ENCODE data around the gene CUL1.
"Not testable (repeated sequence)": the region's sequence is repeated elsewhere in the genome, so short reads cannot be mapped to it uniquely, and the experiment has no call there.

Gene CUL1

GRCh38 chr7:148696787-148697186 is 1.9 kb upstream of the CUL1 start:
- in situ Hi-C loops (cut with MboI; ENCODE audit: low sequenced_read_pairs): no loop called here

GRCh38 chr7:148697256-148698006 is 1.3 kb upstream of the CUL1 start:
- in situ Hi-C loops (cut with MboI; ENCODE audit: low sequenced_read_pairs): no loop called here

- in situ Hi-C loops (cut with MboI; ENCODE audit: low sequenced_read_pairs): no loop called here
Observed at GRCh38 chr7:148698007-148698396, 701 bp upstream of the CUL1 start.

GRCh38 chr7:148699024-148699781 is 500 bp downstream of the CUL1 start:
- in situ Hi-C loops (cut with MboI; ENCODE audit: low sequenced_read_pairs): no loop called here

- in situ Hi-C loops (cut with MboI; ENCODE audit: low sequenced_read_pairs): no loop called here
Observed at GRCh38 chr7:148699782-148700629, 1.3 kb downstream of the CUL1 start.

- in situ Hi-C loops (cut with MboI; ENCODE audit: low sequenced_read_pairs): no loop called here
Observed at GRCh38 chr7:148700661-148701064, 2.0 kb downstream of the CUL1 start.

GRCh38 chr7:148701414-148701813 is 2.7 kb downstream of the CUL1 start:
- in situ Hi-C loops (cut with MboI; ENCODE audit: low sequenced_read_pairs): no loop called here

GRCh38 chr7:148702876-148703670 is 4.4 kb downstream of the CUL1 start:
- in situ Hi-C loops (cut with MboI; ENCODE audit: low sequenced_read_pairs): no loop called here

- in situ Hi-C loops (cut with MboI; ENCODE audit: low sequenced_read_pairs): not testable (repeated sequence)
Observed at GRCh38 chr7:148703671-148703962, 4.9 kb downstream of the CUL1 start.

- in situ Hi-C loops (cut with MboI; ENCODE audit: low sequenced_read_pairs): no loop called here
Observed at GRCh38 chr7:148704189-148704588, 5.5 kb downstream of the CUL1 start.

GRCh38 chr7:148704970-148705369 is 6.3 kb downstream of the CUL1 start:
- in situ Hi-C loops (cut with MboI; ENCODE audit: low sequenced_read_pairs): no loop called here

GRCh38 chr7:148706368-148706767 is 7.7 kb downstream of the CUL1 start:
- in situ Hi-C loops (cut with MboI; ENCODE audit: low sequenced_read_pairs): no loop called here

GRCh38 chr7:148708026-148708885 is 9.6 kb downstream of the CUL1 start:
- in situ Hi-C loops (cut with MboI; ENCODE audit: low sequenced_read_pairs): no loop called here

- in situ Hi-C loops (cut with MboI; ENCODE audit: low sequenced_read_pairs): no loop called here
Observed at GRCh38 chr7:148709014-148709413, 10.3 kb downstream of the CUL1 start.

- in situ Hi-C loops (cut with MboI; ENCODE audit: low sequenced_read_pairs): not testable (repeated sequence)
Observed at GRCh38 chr7:148710426-148710825, 11.7 kb downstream of the CUL1 start.

GRCh38 chr7:148711191-148712102 is 12.7 kb downstream of the CUL1 start:
- in situ Hi-C loops (cut with MboI; ENCODE audit: low sequenced_read_pairs): no loop called here

GRCh38 chr7:148712678-148713329 is 14.1 kb downstream of the CUL1 start:
- in situ Hi-C loops (cut with MboI; ENCODE audit: low sequenced_read_pairs): no loop called here

GRCh38 chr7:148714498-148714897 is 15.8 kb downstream of the CUL1 start:
- in situ Hi-C loops (cut with MboI; ENCODE audit: low sequenced_read_pairs): no loop called here

Data from hTERT RPE-1 (cell line).